NCI-H128 (cell line): ENCODE measurements around the gene GDF11.

Experiments
- DNase-seq: peaks from one replicate; lab custom pipeline; 2025; ENCODE audit not compliant: unreplicated experiment; lab: John Stamatoyannopoulos, UW

The GDF11 gene

DNA sequence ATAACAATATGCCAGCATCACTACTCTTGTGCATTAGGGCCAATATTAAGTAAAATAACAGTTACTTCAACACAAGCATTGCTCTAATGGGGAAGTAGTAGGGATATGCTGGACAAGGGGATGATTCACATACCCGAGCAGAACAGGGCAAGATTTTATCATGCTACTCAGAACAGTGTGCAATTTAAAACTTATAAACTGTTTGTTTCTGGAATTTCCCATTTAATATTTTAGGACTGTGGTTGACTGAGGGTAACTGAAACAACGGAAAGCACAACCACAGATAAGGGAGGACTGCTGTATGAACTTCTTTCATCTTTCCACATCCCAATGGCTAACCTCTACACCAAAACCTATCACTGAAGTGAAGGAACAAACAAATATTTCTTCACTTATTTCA lies 37.8 kb downstream of the GDF11 start:
- DNase-seq = no peak

DNA sequence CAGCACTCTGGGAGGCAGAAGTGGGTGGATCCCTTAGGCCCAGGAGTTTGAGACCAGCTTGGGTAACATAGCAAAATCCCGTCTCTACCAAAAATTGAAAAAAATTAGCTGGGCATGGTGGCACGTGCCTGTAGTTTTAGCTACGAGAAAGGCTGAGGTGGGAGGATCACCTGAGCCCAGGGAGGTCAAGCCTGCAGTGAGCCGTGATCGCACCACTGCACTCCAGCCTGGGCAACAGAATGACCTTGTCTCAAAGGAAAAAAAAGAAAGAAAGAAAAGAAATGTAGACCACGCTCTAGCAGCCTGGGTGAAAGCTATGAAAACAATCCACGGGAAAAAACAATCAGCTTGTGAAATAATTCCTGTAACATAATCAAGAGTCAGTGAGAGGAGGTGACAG lies 45.6 kb downstream of the GDF11 start:
- no peak for DNase-seq

DNA sequence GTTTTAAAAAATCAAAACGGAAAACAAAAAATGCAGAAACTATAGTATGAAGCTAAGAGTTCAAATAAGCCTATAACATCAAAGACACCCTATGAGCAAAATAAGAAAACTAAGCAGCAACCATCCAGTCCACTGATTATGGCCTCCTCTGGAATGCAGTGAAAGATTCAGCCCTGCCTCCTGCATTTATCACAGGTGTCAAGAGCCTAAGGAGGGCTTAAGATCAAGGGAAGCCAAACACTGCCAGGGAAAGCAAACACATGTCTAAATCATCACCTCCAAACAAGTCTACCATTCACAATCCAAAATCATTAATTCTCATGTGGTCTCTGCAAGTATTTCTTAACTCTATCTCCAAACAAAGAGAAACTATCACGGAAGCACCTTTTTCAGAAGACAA lies 46.2 kb downstream of the GDF11 start:
- no peak for DNase-seq

DNA sequence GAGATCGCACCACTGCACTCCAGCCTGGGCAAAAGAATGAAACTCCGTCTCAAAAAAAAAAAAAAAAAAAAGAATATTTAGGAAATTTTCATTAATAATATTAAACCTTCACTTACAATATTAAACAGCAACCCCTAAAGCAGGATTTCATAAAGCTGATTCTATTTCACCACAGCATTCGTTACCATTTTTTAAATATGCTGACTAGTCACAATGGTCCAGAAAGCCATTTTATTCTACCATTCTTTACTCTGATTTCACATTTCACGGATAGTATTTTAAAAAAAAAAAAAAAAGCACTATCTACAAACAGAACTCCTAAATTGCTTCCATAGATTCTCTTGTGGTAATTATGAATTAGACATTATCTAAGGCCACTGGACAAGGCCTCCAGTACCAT lies 47.0 kb downstream of the GDF11 start:
- DNase-seq = no peak

DNA sequence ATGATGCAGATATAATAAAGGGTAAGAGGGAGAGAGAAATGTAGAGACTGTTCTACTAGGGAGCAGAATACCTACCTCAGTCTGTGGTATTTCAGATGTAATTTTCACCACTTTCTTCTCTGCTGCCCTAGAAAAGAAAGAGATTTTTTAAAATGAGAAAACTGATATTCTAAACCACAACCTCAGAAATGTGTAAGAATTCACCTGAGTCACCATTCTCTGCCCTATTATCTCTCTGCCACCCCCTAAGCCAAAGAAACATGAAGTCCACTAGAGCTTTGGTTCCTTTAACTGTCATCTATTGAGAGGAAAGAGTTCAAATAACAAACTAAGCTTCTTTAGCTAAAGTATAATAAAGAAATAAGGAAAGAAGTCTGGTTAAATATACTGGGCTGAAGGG lies 53.0 kb downstream of the GDF11 start:
- DNase-seq = no peak

DNA sequence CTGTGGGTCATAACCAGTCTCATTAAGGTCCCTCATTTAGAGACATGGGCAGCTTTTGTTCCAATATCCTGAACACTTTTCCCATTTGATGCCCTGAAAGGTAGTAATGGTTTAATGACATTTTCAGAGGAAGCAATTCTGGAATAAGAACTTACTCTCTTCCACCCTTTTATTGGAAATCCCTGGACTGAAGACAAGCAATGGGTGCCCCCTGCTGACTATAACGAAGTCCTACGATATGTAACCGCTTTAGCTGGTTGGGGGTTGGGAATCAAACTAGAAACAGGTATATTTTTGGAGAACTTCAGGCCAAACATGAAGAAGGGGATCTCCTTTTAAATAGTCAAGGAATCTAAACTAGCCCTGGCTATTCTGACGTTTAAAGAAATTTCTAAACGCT lies 54.1 kb downstream of the GDF11 start:
- DNase-seq = peak; percentile 8

DNA sequence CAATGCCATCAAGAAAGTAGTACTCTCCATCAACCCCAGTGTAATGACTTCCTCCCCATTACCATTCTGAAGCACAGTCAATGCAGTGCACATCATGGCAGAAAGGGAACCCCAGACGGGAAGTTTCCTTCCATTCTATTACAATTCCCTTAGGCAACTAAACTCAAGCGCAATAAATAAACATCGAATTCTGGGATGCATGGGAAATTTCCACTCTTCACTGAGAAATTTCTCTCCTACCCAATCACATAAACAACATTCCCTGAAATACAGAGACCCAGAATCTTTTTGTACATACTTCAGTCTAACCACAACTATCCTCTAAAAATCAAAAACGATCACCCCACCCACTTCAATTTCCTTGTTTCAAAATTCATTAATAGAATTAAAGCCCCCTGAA lies 54.6 kb downstream of the GDF11 start:
- DNase-seq = no peak
